ENCODE data around the gene C20orf144. TPM values are rescaled to one million over a fixed set of nuclear protein-coding genes. Genes with fewer than 3 reads are reported as not detected.

Gene C20orf144
- total and polyA plus RNA-seq, 9 of the 15 experiments (the other 6 are each of a cell fraction or from before 2014, with no cell fraction given): 0.04 to 0.23 (median 0.11) TPM; not detected in 2

DNA sequence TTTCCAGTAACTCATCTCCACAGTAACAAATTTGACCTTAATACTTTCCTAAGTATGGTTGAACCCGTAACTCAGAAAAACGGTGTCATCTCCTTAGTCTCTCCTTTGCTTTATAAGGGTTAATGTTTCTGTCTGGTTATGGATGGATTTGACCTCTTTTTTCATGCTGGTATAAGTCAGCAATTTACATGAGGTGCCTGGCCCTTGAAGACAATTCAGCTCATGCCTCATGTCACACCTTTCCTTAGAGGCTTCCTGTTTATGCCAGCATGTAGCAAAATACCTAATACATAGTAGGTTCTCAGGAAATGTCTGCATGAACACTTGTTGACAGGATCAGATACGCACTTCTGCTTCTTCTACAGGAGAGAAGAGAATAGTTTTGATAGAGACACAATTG, 37.7 kb upstream of the C20orf144 start:
- POLR2A ChIA-PET: no interaction called here
- TF ChIP-seq FOXK1 (CRISPR knock-in tag; IDR thresholded peaks at IDR 0.05; ENCODE audit: borderline replicate concordance) (no peak), TCF7 (IDR thresholded peaks at IDR 0.05; ENCODE audit: borderline replicate concordance) (no peak), MTF1 (CRISPR knock-in tag; IDR thresholded peaks at IDR 0.05; ENCODE audit: borderline replicate concordance) (no peak), ZNF431 (CRISPR knock-in tag; IDR thresholded peaks at IDR 0.05) (no peak), GTF2E2 (tag; IDR thresholded peaks at IDR 0.05) (no peak), HNRNPUL1 (IDR thresholded peaks at IDR 0.05; ENCODE audit: low read length) (no peak), EP300 (IDR thresholded peaks at IDR 0.05; ENCODE audit: low read length) (no peak), CEBPB (tag; IDR thresholded peaks at IDR 0.05) (no peak), NCOA1 (IDR thresholded peaks at IDR 0.05; ENCODE audit: low read depth) (no peak), TBP (optimal IDR thresholded peaks at IDR 0.05; ENCODE audit: low read depth, low read length) (no peak)
- TF ChIP-seq, protein P1, sequence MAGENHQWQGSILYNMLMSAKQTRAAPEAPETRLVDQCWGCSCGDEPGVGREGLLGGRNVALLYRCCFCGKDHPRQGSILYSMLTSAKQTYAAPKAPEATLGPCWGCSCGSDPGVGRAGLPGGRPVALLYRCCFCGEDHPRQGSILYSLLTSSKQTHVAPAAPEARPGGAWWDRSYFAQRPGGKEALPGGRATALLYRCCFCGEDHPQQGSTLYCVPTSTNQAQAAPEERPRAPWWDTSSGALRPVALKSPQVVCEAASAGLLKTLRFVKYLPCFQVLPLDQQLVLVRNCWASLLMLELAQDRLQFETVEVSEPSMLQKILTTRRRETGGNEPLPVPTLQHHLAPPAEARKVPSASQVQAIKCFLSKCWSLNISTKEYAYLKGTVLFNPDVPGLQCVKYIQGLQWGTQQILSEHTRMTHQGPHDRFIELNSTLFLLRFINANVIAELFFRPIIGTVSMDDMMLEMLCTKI (IDR thresholded peaks at IDR 0.05; ENCODE audit: partially characterized antibody): no peak
- TF ChIP-seq, protein P2, sequence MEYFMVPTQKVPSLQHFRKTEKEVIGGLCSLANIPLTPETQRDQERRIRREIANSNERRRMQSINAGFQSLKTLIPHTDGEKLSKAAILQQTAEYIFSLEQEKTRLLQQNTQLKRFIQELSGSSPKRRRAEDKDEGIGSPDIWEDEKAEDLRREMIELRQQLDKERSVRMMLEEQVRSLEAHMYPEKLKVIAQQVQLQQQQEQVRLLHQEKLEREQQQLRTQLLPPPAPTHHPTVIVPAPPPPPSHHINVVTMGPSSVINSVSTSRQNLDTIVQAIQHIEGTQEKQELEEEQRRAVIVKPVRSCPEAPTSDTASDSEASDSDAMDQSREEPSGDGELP (CRISPR knock-in tag; IDR thresholded peaks at IDR 0.05; ENCODE audit: borderline replicate concordance): no peak
- TF ChIP-seq, protein P3, sequence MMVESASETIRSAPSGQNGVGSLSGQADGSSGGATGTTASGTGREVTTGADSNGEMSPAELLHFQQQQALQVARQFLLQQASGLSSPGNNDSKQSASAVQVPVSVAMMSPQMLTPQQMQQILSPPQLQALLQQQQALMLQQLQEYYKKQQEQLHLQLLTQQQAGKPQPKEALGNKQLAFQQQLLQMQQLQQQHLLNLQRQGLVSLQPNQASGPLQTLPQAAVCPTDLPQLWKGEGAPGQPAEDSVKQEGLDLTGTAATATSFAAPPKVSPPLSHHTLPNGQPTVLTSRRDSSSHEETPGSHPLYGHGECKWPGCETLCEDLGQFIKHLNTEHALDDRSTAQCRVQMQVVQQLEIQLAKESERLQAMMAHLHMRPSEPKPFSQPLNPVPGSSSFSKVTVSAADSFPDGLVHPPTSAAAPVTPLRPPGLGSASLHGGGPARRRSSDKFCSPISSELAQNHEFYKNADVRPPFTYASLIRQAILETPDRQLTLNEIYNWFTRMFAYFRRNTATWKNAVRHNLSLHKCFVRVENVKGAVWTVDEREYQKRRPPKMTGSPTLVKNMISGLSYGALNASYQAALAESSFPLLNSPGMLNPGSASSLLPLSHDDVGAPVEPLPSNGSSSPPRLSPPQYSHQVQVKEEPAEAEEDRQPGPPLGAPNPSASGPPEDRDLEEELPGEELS (CRISPR knock-in tag; IDR thresholded peaks at IDR 0.05; ENCODE audit: borderline replicate concordance): no peak
- TF ChIP-seq, protein P4, sequence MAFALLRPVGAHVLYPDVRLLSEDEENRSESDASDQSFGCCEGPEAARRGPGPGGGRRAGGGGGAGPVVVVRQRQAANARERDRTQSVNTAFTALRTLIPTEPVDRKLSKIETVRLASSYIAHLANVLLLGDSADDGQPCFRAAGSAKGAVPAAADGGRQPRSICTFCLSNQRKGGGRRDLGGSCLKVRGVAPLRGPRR (CRISPR knock-in tag; IDR thresholded peaks at IDR 0.05): no peak
- TF ChIP-seq, protein P5, sequence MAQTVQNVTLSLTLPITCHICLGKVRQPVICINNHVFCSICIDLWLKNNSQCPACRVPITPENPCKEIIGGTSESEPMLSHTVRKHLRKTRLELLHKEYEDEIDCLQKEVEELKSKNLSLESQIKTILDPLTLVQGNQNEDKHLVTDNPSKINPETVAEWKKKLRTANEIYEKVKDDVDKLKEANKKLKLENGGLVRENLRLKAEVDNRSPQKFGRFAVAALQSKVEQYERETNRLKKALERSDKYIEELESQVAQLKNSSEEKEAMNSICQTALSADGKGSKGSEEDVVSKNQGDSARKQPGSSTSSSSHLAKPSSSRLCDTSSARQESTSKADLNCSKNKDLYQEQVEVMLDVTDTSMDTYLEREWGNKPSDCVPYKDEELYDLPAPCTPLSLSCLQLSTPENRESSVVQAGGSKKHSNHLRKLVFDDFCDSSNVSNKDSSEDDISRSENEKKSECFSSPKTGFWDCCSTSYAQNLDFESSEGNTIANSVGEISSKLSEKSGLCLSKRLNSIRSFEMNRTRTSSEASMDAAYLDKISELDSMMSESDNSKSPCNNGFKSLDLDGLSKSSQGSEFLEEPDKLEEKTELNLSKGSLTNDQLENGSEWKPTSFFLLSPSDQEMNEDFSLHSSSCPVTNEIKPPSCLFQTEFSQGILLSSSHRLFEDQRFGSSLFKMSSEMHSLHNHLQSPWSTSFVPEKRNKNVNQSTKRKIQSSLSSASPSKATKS (CRISPR knock-in tag; IDR thresholded peaks at IDR 0.05): no peak
- TF ChIP-seq, protein P6, sequence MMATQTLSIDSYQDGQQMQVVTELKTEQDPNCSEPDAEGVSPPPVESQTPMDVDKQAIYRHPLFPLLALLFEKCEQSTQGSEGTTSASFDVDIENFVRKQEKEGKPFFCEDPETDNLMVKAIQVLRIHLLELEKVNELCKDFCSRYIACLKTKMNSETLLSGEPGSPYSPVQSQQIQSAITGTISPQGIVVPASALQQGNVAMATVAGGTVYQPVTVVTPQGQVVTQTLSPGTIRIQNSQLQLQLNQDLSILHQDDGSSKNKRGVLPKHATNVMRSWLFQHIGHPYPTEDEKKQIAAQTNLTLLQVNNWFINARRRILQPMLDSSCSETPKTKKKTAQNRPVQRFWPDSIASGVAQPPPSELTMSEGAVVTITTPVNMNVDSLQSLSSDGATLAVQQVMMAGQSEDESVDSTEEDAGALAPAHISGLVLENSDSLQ (IDR thresholded peaks at IDR 0.05): no peak

More for the DNA sequence above, 37.7 kb upstream of the C20orf144 start:
- no peak for DNase-seq (ENCODE audit: extremely low read depth in 1 of 4, low spot score in 3 of 4)
- no peaks in the 10 kb centered on the region; a peak in 1 of 5 replicates for H3K4me1 ChIP-seq (replicated peaks in 1 of 2; ENCODE audit: control insufficient read depth in 2 of 2, insufficient read depth in 2 of 2, low read length in 2 of 2)
- intact Hi-C loops (cut with micrococcal nuclease): no loop called here
- in situ Hi-C loops (cut with MboI): no loop called here
- peaks cover 32% of the 10 kb centered on the region; the same call in 2 of the 3 replicates for H3K36me3 ChIP-seq (ENCODE audit: control insufficient read depth, insufficient read depth, low read length)
- BruUV-seq (replicated peaks): TSS peak; percentile 30
- H3K27ac ChIP-seq (ENCODE audit: extremely low read depth, low read depth, low read length): no peak overlapping the region
- CTCF ChIA-PET (ENCODE audit: low intra/inter-chr PET ratio): no interaction called here
- H3K4me2 ChIP-seq (ENCODE audit: insufficient read depth, low read length): no peak overlapping the region
- H3K79me2 ChIP-seq (ENCODE audit: control insufficient read depth, insufficient read depth, low read length): no peaks in the 10 kb centered on the region
- H2AFZ ChIP-seq (ENCODE audit: low read depth, low read length): no peak overlapping the region
- H4K20me1 ChIP-seq (replicated peaks; ENCODE audit: control insufficient read depth, insufficient read depth, low read length): no peaks in the 10 kb centered on the region
- no peaks in the 10 kb centered on the region for H3K9me1 ChIP-seq (ENCODE audit: control insufficient read depth, insufficient read depth, low read length)
- no peak for FAIRE-seq
- no peaks in the 10 kb centered on the region for H3K9me3 ChIP-seq (replicated peaks; ENCODE audit: control insufficient read depth, insufficient read depth, low read depth, low read length)
- 74% methylated on average over 3 of the region's 3 CpGs for WGBS (ENCODE audit: insufficient coverage, low coverage, missing lambda C conversion rate)
- no peaks in the 10 kb centered on the region for H3K27me3 ChIP-seq (ENCODE audit: control insufficient read depth in 2 of 2, insufficient read depth in 2 of 2, low read length in 2 of 2)
- no peak overlapping the region for H3K9ac ChIP-seq (ENCODE audit: insufficient read depth in 1 of 2, low read depth in 2 of 2, low read length in 2 of 2)
- H3K4me3 ChIP-seq: no peak overlapping the region
- ATAC-seq: no peak

Measured in K562 (cell line).